GM12878 (cell line): Measurements from ENCODE around the gene TLL1. TPM values are rescaled to one million over a fixed set of nuclear protein-coding genes. Genes with fewer than 3 reads are reported as not detected.

ENCODE experiments used
- BRCA1 ChIP-seq: IDR thresholded peaks from 2 replicates; pipeline ENCODE4 v1.6.1; 2011; ENCODE audit warnings: low read depth, low read length, improper control_type of control experiment
- CHD1 ChIP-seq: IDR thresholded peaks from 2 replicates; pipeline ENCODE4 v1.6.1; 2012; ENCODE audit warnings: low read depth, low read length, improper control_type of control experiment
- CREB1 ChIP-seq: IDR thresholded peaks from 2 replicates; pipeline ENCODE4 v1.6.1; 2012; ENCODE audit warnings: low read depth, mild to moderate bottlenecking, inconsistent platforms
- KAT2A ChIP-seq: conservative IDR thresholded peaks from 2 replicates; pipeline ENCODE4 v1.6.1; 2011; ENCODE audit warnings: low read depth, low read length; ENCODE audit not compliant: control insufficient read depth
- KLF5 ChIP-seq: fragments of 450-650 bp; IDR thresholded peaks from 2 replicates; pipeline ENCODE4 v1.6.1; 2014; ENCODE audit warnings: mild to moderate bottlenecking; ENCODE audit not compliant: partially characterized antibody
- PRDM15 ChIP-seq: fragments of 450-650 bp; formaldehyde crosslinking; IDR thresholded peaks from 2 replicates; pipeline ENCODE4 v1.4.0; 2020; ENCODE audit warnings: mild to moderate bottlenecking, moderate library complexity
- RELB ChIP-seq: fragments of 450-650 bp; IDR thresholded peaks from 2 replicates; pipeline ENCODE4 v1.6.1; 2017; ENCODE audit warnings: low read depth, mild to moderate bottlenecking, moderate library complexity
- RUNX3 ChIP-seq: IDR thresholded peaks from 2 replicates; pipeline ENCODE4 v1.6.1; 2012; ENCODE audit warnings: low read length, inconsistent platforms
- SRF ChIP-seq, 2 experiments: IDR thresholded peaks; 2 replicates each; pipeline ENCODE4 v1.6.1; 2011; ENCODE audit warnings: low read depth in 2 of 2, low read length in 2 of 2, mild to moderate bottlenecking in 1 of 2, moderate library complexity in 1 of 2
- ZNF592 ChIP-seq: fragments of 450-650 bp; IDR thresholded peaks from 2 replicates; pipeline ENCODE4 v1.6.1; 2017; ENCODE audit warnings: mild to moderate bottlenecking, moderate library complexity
- polyA plus RNA-seq, 11 experiments: library from polyadenylated mRNA; depleted of rRNA in 4 of 11; unstranded in 6 of 11; stranded (reverse) in 5 of 11; fragments of >200 nt; fragmentation: Nextera tagmentation in 4 of 11; fragmentation: Illumina TruSeq in 1 of 11; extraction: Ambion mirVana in 4 of 11; extraction: Trizol in 1 of 11; gene quantifications; 1 replicate in 1 of 11; 2 replicates in 10 of 11; pipeline versions ENCODE4 v1.2.1 to v1.2.3, GENCODE V29; 2011 to 2016; ENCODE audit warnings: inconsistent platforms in 2 of 11, missing spikeins in 2 of 11, low read depth in 1 of 11
- total RNA-seq, 4 experiments: library from RNA; depleted of rRNA in 3 of 4; stranded (reverse); fragments of >200 nt in 3 of 4; fragmentation: Illumina TruSeq in 1 of 4; extraction: Trizol in 1 of 4; gene quantifications; 2 replicates each; pipeline versions ENCODE4 v1.2.1 to v1.2.3, GENCODE V29; 2013 to 2021
- TF ChIP-seq, protein P1 (sequence below): fragments of 450-650 bp; IDR thresholded peaks from 2 replicates; pipeline ENCODE4 v1.6.1; 2016; ENCODE audit warnings: mild to moderate bottlenecking
- TF ChIP-seq, protein P2 (sequence below): fragments of 150-350 bp; IDR thresholded peaks from 2 replicates; pipeline ENCODE4 v1.6.1; 2014; ENCODE audit warnings: mild to moderate bottlenecking, low read depth, low read length

The TLL1 gene
- total and polyA plus RNA-seq, 10 of the 15 experiments (the other 5 are each of a cell fraction or from before 2014, with no cell fraction given) = 0.02 to 0.31 (median 0.05) TPM; not detected in 2

- TF ChIP-seq KAT2A (no peak), KLF5 (no peak), PRDM15 (CRISPR knock-in tag) (no peak), RELB (no peak), CHD1 (no peak), RUNX3 (no peak), BRCA1 (no peak), ZNF592 (no peak), SRF (IDR thresholded peaks at IDR 0.05; ENCODE audit: low read depth in 2 of 2, low read length in 2 of 2) (no peak), CREB1 (no peak)
- TF ChIP-seq, protein P1, sequence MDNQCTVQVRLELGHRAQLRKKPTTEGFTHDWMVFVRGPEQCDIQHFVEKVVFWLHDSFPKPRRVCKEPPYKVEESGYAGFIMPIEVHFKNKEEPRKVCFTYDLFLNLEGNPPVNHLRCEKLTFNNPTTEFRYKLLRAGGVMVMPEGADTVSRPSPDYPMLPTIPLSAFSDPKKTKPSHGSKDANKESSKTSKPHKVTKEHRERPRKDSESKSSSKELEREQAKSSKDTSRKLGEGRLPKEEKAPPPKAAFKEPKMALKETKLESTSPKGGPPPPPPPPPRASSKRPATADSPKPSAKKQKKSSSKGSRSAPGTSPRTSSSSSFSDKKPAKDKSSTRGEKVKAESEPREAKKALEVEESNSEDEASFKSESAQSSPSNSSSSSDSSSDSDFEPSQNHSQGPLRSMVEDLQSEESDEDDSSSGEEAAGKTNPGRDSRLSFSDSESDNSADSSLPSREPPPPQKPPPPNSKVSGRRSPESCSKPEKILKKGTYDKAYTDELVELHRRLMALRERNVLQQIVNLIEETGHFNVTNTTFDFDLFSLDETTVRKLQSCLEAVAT = no peak
- TF ChIP-seq, protein P2, sequence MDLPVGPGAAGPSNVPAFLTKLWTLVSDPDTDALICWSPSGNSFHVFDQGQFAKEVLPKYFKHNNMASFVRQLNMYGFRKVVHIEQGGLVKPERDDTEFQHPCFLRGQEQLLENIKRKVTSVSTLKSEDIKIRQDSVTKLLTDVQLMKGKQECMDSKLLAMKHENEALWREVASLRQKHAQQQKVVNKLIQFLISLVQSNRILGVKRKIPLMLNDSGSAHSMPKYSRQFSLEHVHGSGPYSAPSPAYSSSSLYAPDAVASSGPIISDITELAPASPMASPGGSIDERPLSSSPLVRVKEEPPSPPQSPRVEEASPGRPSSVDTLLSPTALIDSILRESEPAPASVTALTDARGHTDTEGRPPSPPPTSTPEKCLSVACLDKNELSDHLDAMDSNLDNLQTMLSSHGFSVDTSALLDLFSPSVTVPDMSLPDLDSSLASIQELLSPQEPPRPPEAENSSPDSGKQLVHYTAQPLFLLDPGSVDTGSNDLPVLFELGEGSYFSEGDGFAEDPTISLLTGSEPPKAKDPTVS = no peak
These were observed 28.9 kb upstream of the TLL1 start (continued) for GRCh38 chr4:165844161-165844560.
